ENCODE results near the gene EEF1G.
"Not testable (repeated sequence)": the region's sequence is repeated elsewhere in the genome, so short reads cannot be mapped to it uniquely, and the experiment has no call there.

EEF1G gene

GRCh38 chr11:62565100-62565802, 8.4 kb downstream of the EEF1G start:
- no peak for TF ChIP-seq CTCF (IDR thresholded peaks at IDR 0.05; ENCODE audit: low read depth, low read length)
- no peak overlapping the region for H3K4me3 ChIP-seq (ENCODE audit: low read depth, low read length)

- not testable (repeated sequence) for H3K4me3 ChIP-seq (ENCODE audit: low read depth, low read length)
These were observed 11.9 kb downstream of the EEF1G start for GRCh38 chr11:62561677-62562230.

GRCh38 chr11:62560566-62561103, 13.1 kb downstream of the EEF1G start:
- peak; percentile 81 for TF ChIP-seq CTCF (IDR thresholded peaks at IDR 0.05; ENCODE audit: low read depth, low read length)
- no peak overlapping the region for H3K4me3 ChIP-seq (ENCODE audit: low read depth, low read length)

- not testable (repeated sequence) for H3K4me3 ChIP-seq (ENCODE audit: low read depth, low read length)
These were observed 14.1 kb downstream of the EEF1G start for GRCh38 chr11:62559626-62560025.

GRCh38 chr11:62559204-62559603, 14.5 kb downstream of the EEF1G start:
- H3K4me3 ChIP-seq (ENCODE audit: low read depth, low read length): no peak overlapping the region
- no peak for TF ChIP-seq CTCF (IDR thresholded peaks at IDR 0.05; ENCODE audit: low read depth, low read length)

GRCh38 chr11:62558669-62559068, 15.0 kb downstream of the EEF1G start:
- no peak overlapping the region for H3K4me3 ChIP-seq (ENCODE audit: low read depth, low read length)
- TF ChIP-seq CTCF (IDR thresholded peaks at IDR 0.05; ENCODE audit: low read depth, low read length): no peak

GRCh38 chr11:62556875-62557631, 16.6 kb downstream of the EEF1G start:
- TF ChIP-seq CTCF (IDR thresholded peaks at IDR 0.05; ENCODE audit: low read depth, low read length): no peak
- no peak overlapping the region for H3K4me3 ChIP-seq (ENCODE audit: low read depth, low read length)

Data from WI38 (cell line).